Inferior parietal cortex (tissue), 1 donor: ENCODE measurements around the gene GLB1L2.

Source experiments
- DNase-seq: peaks from one replicate; pipeline ENCODE4 v3.0.0-alpha.2; 2016; ENCODE audit errors: extremely low spot score

GLB1L2 gene

DNA sequence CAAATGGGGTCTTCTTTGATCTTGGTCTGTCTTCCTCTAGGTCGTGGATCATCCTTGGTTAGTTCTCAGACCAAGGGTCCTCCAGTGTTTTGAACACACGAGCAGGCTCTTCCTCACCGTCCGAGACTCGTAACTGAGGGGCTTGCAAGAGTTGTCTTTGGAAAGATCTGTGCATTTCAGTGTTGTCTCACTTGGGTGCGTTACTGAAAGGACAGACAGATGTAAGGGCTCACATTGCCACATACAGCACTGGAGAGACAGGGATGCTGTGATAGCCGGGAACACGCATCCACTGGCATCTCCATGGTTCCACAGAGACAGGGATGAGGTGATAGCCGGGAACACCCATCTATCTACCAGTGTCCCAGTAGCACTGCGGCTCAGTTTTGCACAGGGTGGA lies 15.7 kb downstream of the GLB1L2 start:
- no peak for DNase-seq

DNA sequence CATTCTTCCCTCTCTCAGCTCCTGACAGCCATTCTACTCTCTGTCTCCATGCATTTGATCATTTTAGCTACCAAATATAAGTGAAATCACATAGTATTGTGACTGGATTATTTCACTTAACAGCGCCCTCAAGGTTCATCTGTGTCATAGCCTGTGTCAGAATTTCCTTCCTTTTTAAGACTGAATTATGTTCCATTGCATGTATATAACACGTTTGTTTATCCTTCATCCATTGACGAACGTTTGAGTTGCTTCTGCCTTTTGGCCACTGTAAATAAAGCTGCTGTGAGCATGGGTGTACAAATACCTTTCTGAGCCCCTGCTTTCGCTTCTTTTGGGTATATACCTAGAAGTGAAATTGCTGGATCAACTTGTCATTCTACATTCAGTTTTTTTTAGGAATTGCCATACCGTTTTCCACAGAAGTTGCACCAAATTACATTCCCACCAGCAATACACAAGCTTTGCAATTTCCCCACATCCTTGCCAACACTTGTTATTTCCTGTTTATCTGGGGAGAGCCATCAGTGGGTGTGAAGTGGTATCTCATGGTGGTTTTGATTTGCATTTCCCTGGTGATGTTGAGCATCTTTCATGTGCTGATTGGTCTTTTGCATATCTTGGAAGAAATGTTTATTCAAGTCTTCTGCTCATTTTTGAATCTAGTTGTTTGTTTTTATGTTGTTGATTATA lies 17.5 kb downstream of the GLB1L2 start:
- no peak for DNase-seq

DNA sequence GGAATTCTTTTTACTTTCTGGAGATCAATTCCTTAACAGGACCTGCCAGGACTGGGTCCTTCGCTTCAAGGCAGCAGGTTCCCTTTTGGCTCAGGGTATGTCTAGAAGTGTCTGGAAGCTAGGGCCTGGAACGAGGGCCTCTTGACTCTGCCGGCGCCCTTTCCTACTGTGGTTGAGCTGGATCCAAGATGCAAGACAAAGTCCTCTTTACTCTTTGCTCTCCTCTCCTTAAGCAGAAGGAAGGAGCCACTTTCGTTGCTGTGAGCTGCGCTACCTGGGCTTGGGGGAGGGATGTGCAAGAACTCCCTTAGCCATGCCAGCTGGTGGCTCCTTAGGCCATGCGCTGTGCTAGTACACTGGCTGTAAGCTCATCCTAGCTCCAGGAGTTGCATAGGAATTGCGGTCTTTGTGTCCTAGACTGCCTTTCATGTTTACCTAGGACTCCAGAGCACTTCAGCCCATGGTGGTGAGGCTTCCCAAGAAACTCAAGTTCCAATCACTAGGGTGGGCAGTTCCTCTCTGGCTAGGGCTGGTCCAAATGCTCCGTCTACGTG lies 18.1 kb downstream of the GLB1L2 start:
- no peak for DNase-seq

DNA sequence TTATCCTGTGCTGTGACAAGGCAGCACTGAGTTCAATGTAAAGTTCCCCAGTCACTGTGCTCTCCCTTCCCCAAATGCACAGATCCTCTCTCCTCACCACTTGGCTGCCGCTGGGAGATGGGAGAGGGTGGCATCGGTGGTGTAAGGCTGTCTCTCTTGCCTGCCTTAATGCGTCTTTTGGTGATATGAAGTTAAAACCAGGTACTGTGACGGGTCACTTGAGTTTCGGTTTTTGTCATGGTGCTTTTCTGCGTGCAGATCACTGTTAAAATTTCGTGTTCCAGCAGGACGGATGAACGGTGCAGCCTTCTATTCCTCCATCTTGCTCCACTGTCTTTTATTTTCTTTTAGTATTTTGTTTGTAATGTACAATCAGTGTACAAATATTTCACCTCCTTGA lies 18.6 kb downstream of the GLB1L2 start:
- no peak for DNase-seq

DNA sequence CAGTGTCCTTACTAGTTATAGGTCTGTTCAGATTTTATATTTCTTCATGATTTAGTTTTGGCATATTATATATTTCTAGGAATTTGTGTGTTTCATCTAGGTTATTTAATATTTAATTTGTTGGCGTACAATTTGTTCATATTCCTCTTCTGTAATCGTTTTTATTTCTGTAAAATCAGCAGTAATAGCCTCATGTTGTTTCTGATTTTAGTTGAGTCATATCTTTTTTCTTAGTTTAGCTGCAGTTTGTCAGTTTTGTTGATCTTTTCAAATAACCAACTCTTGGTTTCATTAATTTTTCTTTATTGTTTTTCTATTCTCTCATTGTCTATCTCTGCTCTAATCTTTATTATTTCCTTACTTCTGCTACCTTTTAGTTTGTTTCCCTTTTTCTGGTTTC lies 20.3 kb downstream of the GLB1L2 start:
- DNase-seq, result no peak

DNA sequence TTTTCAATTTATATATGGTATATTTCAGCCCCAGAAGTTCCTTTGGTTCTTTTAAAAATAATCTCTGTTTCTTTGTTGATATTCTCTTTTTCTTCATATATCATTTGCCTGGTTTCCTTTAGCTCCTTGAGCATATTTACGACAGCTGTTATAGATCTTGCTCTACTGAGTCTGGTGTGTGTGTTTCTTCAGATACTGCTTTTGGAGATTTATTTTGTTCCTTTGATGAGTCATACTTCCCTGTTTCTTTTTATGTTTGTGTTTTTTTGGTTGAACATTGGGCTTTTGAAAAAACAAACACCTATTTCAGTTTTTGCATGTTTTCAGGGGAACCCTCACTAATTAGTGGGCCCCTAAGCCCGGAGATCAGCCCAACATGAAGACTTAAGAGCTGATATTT lies 23.3 kb downstream of the GLB1L2 start:
- DNase-seq, result no peak

DNA sequence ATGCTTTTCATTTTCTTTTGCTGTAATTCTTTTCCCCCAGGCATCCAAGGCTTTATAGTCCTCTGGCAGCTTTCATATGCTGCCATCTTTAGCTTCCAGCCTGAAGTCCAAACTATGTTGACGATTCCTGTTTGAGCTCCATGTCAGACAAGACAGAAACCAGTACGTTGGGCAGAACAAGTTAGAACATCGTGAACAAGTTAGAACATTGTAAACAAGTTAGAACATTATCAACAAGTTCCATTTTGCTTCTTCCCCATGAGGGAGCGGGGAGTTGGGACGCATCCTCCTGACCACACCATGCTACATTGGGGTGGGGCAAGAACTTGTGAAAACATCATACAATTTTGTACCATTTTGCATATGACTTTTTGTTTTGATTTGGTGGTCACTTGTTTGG lies 23.9 kb downstream of the GLB1L2 start:
- DNase-seq, result no peak

DNA sequence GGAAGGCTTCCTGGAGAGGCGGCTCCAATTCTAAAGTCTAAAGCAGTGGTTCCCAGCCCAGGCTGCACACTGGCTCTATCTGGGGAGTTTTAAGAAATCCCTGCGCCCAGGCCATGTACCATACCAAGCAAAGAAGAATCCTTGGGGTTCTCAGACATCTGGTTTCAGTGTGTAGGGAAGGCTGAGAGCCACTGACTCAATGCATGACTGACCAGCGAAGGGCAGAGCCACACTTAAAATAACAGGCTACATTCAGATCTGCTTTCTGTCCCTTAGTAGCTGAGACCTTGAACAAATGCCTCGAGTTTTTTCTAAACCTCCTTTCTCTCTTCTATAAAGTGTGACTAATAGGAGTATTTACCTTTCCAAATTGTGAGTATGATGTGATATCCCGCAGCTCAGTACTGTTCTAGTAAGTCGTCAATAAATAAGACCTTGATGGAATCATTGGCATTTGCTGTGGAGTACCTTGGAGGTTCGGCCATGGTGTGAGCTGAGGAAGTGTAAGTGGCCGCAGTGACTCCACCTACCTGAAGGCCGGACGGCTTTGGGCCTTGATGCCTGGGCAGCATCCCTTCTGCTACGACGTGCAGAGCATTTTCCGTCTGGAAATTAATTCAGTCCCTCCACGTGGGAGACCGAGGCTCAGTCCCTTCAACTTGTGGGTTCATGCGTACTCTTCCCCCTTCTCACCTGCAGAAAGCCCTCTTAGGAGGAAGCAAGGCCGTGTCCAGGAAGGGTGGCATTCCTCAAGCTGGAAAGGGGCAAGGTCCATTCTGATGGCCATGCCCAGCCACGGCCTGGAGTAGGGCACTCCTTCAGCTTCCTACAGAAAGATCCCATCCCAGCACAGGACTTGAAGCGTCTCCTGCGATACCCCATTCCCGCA lies 25.1 kb downstream of the GLB1L2 start:
- DNase-seq, result no peak

DNA sequence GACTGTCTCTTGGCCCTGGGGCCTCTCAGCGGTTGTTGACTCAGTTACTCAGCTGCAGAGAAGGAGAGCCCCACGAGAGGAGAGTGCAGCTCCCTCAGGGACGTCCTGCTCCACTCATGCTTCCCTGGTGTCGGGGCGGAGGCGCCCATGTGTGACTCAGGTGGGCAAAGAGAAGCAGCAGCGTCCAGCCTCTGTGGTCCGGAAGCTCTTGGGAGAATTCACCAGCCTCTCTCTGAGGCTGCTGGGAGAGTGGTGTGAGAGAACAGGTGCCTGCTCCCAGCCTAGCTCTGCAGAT lies 25.7 kb downstream of the GLB1L2 start:
- DNase-seq, result no peak

DNA sequence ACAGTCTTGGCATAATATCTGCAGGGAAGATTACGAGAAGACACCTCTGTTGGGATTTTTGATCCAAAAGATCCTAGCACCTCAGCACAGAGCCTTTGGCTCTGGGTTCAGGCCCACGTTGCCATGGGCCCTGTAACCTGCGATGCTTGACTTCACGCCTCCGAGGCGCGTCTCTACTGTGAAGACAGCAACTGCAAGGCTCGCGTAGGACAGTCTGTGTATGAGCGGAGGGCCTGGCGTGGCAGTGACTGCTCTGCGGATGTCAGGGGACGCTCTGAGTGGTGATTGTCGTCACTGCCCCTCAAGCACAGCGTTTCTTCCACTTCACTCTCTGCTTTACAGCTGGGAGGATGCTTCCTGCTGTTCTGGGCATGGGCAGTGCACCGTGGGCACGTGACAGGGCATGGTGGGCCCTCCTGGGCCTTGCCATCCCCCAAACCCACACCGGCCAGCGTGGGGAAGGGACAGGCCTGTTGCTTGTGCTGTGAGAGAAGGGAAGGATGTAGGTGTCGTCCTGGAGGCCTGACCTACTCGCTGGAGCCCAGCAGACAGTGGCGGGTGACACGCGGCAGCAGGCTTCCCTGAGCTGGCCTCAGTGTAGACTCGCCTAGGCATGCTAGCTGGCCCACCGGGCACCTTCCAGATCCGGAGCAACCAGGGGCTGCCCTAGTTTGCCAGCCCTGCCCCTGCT lies 26.5 kb downstream of the GLB1L2 start:
- no peak for DNase-seq

DNA sequence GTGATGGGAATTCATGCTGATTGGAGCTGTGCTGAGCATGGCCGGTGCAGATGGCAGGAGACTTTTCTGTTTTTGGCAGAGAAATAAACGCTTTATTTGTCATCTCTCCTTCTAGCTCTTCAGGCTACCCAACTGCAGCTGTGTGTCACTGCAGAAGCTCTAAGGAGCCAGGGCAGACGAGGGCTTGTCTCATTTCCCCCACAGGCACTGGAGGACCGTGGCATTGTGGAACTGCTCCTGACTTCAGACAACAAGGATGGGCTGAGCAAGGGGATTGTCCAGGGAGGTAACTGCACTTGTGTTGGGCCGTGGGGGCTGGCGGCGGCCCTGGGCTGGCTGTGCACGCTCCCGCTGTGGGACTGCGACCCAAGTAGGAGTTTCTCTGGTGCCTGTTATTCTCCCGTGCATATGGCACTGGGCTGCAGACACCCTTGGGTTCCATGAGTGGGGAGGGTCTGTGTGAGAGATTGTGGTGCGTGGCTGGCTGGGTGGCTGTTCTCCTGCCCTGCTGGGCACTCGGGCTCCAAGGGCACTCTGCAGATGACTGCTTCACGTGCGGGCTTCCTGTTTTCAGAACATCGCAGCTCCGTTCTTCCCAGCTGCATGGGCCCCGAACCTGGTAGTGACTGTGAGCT lies 27.2 kb downstream of the GLB1L2 start:
- DNase-seq, result no peak

DNA sequence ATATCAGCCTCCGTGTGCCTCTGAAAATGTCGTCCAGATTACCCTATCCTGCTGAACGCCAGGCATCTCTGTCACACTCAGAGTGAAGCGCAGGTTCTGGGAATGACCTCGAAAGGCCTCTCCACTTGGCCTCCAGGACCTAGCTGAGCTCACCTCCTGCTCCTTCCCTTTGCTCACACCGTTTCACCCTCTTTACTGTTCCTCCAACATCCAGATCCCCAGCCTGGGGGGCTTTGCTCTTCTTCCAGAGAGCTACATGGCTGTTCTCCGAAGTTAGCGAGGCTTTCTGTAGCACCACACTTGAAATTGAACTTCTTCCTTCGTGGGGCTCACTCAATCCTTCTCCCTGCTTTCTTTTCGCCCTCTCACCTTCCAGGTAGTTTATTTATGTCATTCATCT lies 27.9 kb downstream of the GLB1L2 start:
- no peak for DNase-seq

DNA sequence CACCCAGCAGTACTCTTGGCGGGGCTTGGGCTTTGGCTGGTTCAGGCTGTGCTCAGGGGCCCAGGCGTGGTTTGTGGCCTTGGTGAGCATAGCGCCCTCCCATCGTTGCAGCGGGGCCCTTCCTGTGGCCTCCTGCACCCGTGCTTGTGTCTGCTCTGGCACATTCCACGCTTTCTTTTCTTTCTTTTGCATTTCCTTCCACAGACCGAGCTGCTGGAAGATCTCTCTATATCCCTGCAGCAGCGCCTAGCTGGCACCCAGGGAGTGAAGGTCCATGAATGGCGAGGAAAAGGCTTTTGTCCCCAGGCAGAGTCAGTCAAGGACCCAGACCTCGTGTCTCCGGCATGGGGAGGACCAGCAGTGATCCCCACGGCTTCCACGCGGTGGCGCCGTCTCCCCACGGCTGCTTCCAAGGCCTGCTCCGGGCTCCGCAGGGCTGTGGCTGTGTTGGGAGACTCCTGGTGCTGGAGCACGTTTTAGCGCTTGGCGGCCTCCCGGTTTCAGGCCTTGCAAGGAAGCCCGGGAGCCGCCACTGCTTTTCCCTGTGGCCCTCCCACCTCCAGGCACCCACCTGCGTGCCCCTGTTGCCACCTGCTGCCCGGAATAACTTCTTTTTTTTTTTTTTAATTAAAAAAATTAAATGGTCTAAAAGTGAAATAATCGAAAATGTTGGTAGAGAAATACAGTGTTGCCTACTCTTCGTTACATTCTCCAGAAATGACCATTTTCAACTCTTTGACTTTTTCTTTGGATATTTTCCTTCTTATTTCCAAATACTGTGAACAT lies 28.5 kb downstream of the GLB1L2 start:
- DNase-seq, result peak; percentile 90

DNA sequence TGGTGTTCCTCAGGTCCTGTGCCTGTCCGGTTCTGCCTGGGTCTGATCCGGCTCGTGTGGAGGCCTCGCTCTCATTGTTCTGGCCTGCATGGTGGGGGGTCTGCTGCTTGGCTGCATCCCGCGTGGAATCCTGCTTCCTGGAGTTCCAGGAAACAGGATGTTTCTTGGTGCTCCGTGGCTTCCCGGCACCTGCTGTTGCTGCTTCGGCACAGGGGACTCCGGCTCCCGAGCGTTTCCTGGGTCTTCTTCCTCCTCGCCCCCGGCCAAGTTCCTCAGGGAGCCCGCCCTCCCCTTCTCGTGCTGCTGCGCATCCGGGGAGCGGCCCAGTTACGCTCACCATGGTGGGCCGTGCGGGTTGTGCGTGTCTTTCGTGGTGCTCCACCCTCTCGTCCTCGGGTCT lies 29.9 kb downstream of the GLB1L2 start:
- DNase-seq, result no peak

DNA sequence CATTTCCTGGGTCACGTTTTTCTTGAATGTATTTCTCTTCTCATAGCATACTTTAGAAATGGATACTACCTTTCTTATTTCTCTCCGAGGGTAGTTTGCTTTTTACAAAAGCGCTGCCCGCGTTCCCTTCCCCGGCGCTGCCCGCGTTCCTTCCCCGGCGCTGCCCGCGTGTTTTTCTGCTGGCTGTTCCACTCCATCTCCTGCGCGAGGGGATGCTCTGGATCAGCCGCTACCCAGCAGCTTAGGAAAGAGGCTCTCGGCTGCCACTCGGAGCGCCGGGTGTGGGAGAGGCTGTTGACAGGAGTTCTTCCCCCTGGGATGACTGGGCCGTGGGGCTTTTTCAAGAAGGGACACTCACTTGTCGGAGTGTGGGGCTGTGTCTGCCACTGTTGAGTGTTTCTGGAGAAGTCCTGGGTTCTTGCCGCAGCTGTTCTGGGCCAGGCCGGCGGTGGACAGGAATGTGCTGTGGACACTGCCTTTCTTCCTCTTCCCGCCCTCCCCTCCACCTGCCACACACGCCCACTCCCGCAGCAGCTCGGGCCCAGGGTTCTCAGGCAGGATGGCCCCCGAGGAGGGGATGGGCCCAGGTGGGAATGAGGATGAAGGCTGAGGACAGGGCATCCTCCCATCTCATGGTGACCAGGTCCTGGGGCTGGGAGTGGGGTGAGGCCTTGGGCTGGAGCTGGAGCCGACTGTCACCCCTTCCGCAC lies 30.6 kb downstream of the GLB1L2 start:
- no peak for DNase-seq

DNA sequence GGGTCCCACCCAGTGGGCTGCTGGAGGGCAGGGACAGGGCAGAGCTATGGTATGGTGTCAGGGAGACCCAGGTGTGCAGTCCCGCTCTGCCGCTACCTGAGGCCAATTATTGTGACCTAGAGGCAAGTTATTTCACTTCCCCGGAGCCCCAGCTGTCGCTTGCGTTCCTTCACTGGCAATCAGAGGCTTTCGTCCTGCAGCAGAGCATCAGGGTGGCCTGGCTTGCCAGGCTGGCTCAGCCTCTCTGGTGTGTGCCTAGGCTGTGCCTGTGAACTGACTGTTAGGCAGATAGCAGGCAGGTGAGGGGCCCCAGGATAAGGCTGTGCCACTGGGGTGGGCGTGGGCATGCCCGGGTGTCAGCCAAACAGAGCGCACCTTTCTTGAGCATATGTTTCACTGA lies 31.4 kb downstream of the GLB1L2 start:
- no peak for DNase-seq

DNA sequence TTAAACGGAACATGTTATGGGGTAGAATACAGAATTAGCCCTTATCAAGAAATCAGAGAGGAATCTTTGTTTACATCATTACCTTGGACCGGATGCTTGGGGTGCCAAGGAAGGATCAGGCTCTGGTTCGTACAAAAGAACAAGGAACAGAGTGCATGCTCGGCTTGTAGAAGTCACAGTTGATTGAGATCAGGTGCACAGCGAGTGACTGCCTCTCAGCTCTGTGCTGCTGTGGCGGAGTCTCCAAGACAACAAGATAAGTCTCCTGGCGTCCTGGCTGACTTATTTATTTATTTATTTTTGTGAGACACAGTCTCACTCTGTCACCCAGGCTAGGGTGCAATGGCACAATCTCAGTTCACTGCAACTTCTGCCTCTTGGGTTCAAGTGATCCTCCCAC lies 31.8 kb downstream of the GLB1L2 start:
- DNase-seq, result no peak

DNA sequence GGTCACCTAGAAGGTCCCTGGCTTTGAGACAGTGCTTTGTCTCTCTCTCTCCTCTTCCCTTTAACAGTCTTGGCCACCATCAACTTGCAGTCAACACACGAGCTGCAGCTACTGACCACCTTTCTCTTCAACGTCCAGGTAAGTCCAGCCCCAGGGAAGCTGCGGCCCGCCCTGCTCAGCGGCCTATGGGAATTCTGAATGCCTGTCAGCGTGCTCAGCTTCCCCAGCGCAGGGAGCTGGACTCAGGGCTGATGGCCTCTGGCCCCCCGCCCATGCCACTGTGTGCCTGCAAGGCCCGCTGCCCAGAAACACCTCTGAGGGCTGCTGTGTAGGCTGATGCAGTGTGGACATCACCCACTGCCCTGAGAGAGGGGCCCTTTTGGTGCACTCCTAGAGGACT lies 32.5 kb downstream of the GLB1L2 start:
- no peak for DNase-seq

DNA sequence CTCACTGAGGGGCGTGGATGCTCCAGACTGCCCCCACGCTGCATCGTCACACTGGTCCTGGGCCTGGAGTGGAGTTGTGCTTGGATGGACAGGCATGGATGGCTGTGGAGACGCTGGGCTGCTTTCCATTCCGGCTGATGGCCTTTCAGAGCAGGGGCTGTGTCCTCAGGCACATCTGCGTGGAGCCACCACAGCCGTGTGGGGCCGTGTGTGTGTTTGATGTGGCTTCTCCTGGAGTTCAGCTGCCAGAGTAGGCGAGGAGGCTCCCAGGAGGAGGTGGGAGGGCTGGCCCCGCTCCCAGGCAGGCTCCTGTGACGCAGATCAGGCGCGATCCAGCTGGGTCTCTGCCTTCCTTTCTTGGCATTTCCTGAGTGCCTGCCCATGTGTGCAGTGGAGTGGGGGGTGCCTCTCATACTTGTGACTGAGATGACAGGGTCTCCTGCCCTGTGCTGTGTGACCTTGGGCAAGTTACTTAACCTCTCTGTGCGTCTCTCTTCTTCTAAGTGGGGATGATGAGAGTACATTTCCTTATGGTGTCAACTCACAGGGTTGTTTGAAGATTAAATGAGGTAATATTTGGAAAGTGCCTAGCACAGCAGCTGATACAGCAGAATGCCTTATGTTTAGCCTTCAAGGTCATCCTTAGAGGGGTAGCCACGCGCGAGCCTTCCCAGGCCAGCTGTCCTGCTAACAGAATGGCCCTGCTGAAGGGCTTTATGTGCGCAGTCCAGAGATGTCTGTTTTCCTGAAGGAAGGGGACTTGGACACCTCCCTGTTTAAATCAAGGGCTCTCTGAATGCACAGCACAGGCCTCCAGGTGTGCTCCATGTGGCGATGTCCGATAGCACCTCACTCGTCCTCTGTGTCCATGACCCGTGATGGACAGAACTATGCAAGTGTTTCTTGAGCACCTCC lies 33.5 kb downstream of the GLB1L2 start:
- no peak for DNase-seq

DNA sequence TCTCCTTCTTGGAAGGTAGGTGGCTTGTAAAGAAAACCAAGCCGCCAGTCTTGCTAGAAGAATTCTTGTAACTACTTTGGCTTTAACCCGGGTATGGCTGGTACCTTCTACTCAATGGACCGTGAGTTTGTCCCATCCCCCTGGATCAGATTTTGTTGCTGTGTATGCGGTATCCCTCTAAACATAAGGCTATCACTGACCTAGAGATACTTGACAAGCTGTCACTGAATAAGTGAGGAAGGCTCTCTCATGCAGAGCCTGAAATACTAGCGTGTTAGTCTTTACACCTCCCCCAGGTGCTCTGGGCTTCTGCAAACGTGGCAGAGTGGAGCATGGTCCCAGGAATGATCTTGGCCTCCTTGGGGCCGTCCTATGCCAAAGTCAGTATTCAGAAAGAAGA lies 34.5 kb downstream of the GLB1L2 start:
- no peak for DNase-seq
